ENCODE data around the gene FBXW7. TPM values are rescaled to one million over a fixed set of nuclear protein-coding genes. Genes with fewer than 3 reads are reported as not detected.

FBXW7 gene
- total RNA-seq, 4 donors from 2014 or later, result 106 to 363 (median 138) TPM

GRCh38 chr4:152536545-152537182 is 772 bp upstream of the FBXW7 start:
- DNase-seq (ENCODE audit: low spot score in 2 of 2), result no peak
- H3K4me1 ChIP-seq, result peaks cover 42% of the 10 kb centered on the region
- 1% methylated on average over 24 of the region's 24 CpGs for WGBS
- H3K27ac ChIP-seq, result peak overlapping the region; percentile 97
- peak overlapping the region; percentile 100 for H3K4me3 ChIP-seq
- H3K27me3 ChIP-seq, result no peaks in the 10 kb centered on the region
- TF ChIP-seq POLR2A (IDR thresholded peaks at IDR 0.05) (no peak), CTCF (IDR thresholded peaks at IDR 0.05) (no peak), EP300 (IDR thresholded peaks at IDR 0.05) (no peak), POLR2AphosphoS5 (IDR thresholded peaks at IDR 0.05) (no peak)
- H3K36me3 ChIP-seq, result peaks cover 8% of the 10 kb centered on the region
- no peaks in the 10 kb centered on the region for H3K9me3 ChIP-seq

- Histone ChIP-seq H3K27ac (peak overlapping the region; percentile 97), H3K4me1 (peaks cover 53% of the 10 kb centered on the region), H3K36me3 (peaks cover 8% of the 10 kb centered on the region), H3K27me3 (no peaks in the 10 kb centered on the region), H3K9me3 (no peaks in the 10 kb centered on the region), H3K4me3 (peak overlapping the region; percentile 100)
- no peak for TF ChIP-seq POLR2AphosphoS5 (IDR thresholded peaks at IDR 0.05)
- no peak for TF ChIP-seq EP300 (IDR thresholded peaks at IDR 0.05)
- no peak for TF ChIP-seq POLR2A (IDR thresholded peaks at IDR 0.05)
- no peak for TF ChIP-seq CTCF (IDR thresholded peaks at IDR 0.05)
- peak in 1 of 2 donors; percentile 73 for DNase-seq (ENCODE audit: low spot score in 2 of 2)
- 2% methylated on average over 21 of the region's 60 CpGs for WGBS
These were observed 461 bp downstream of the FBXW7 start for GRCh38 chr4:152535360-152535902.

- 3% methylated on average over 17 of the region's 45 CpGs for WGBS
- Histone ChIP-seq H3K4me1 (peaks cover 53% of the 10 kb centered on the region), H3K27me3 (no peaks in the 10 kb centered on the region), H3K36me3 (peaks cover 4% of the 10 kb centered on the region), H3K27ac (peak overlapping the region; percentile 97), H3K4me3 (peak overlapping the region; percentile 100), H3K9me3 (no peaks in the 10 kb centered on the region)
- DNase-seq (ENCODE audit: low spot score in 2 of 2), result peak; percentile 74 to 86
- TF ChIP-seq CTCF (IDR thresholded peaks at IDR 0.05) (no peak), POLR2A (IDR thresholded peaks at IDR 0.05) (no peak), POLR2AphosphoS5 (IDR thresholded peaks at IDR 0.05) (no peak), EP300 (IDR thresholded peaks at IDR 0.05) (no peak)
These were observed 1.1 kb downstream of the FBXW7 start for GRCh38 chr4:152534541-152535359.

GRCh38 chr4:152531479-152531878 is 4.4 kb downstream of the FBXW7 start:
- 74% methylated on average over 3 of the region's 3 CpGs for WGBS
- Histone ChIP-seq H3K4me3 (no peak overlapping the region), H3K27ac (no peak overlapping the region), H3K9me3 (no peaks in the 10 kb centered on the region), H3K36me3 (no peaks in the 10 kb centered on the region), H3K27me3 (no peaks in the 10 kb centered on the region), H3K4me1 (peaks cover 34% of the 10 kb centered on the region)
- no peak for DNase-seq (ENCODE audit: low spot score in 2 of 2)
- TF ChIP-seq POLR2A (IDR thresholded peaks at IDR 0.05), result no peak
- TF ChIP-seq POLR2AphosphoS5 (IDR thresholded peaks at IDR 0.05), result no peak
- no peak for TF ChIP-seq CTCF (IDR thresholded peaks at IDR 0.05)
- TF ChIP-seq EP300 (IDR thresholded peaks at IDR 0.05), result no peak

GRCh38 chr4:152530600-152530999 is 5.3 kb downstream of the FBXW7 start:
- Histone ChIP-seq H3K27me3 (no peaks in the 10 kb centered on the region), H3K4me3 (no peak overlapping the region), H3K27ac (no peak overlapping the region), H3K36me3 (no peaks in the 10 kb centered on the region), H3K4me1 (peaks cover 34% of the 10 kb centered on the region), H3K9me3 (no peaks in the 10 kb centered on the region)
- no peak for DNase-seq (ENCODE audit: low spot score in 2 of 2)
- WGBS, result 87% methylated on average over 2 of the region's 2 CpGs
- TF ChIP-seq CTCF (IDR thresholded peaks at IDR 0.05) (no peak), EP300 (IDR thresholded peaks at IDR 0.05) (no peak), POLR2AphosphoS5 (IDR thresholded peaks at IDR 0.05) (no peak), POLR2A (IDR thresholded peaks at IDR 0.05) (no peak)
